Osteocyte (in vitro differentiated cells): ENCODE results near the gene NCOA6. TPM values are rescaled to one million over a fixed set of nuclear protein-coding genes. Genes with fewer than 3 reads are reported as not detected.
A peak's percentile ranks its signal among the peaks of the same experiment; 100 is the strongest.

Experiments used
- DNase-seq: peaks from one replicate; pipeline ENCODE4 v3.0.0; 2021; ENCODE audit warnings: mixed read lengths; ENCODE audit not compliant: unreplicated experiment; ENCODE audit errors: extremely low spot score
- H3K27ac Mint-ChIP-seq: one replicate; pipeline ENCODE4 v1.8.0; 2021; ENCODE audit warnings: mild to moderate bottlenecking, mixed read lengths; ENCODE audit not compliant: unreplicated experiment
- H3K27me3 Mint-ChIP-seq: one replicate; pipeline ENCODE4 v1.8.0; 2021; ENCODE audit warnings: mixed read lengths; ENCODE audit not compliant: unreplicated experiment
- H3K36me3 Mint-ChIP-seq: one replicate; pipeline ENCODE4 v1.8.0; 2021; ENCODE audit warnings: mixed read lengths; ENCODE audit not compliant: unreplicated experiment
- H3K4me1 Mint-ChIP-seq: one replicate; pipeline ENCODE4 v1.8.0; 2021; ENCODE audit warnings: mixed read lengths; ENCODE audit not compliant: unreplicated experiment
- H3K4me3 Mint-ChIP-seq: one replicate; pipeline ENCODE4 v1.8.0; 2021; ENCODE audit warnings: mild to moderate bottlenecking, moderate library complexity, mixed read lengths; ENCODE audit not compliant: unreplicated experiment
- H3K9me3 Mint-ChIP-seq: one replicate; pipeline ENCODE4 v1.8.0; 2021; ENCODE audit warnings: mixed read lengths; ENCODE audit not compliant: unreplicated experiment
- total RNA-seq: library from RNA; stranded (reverse); gene quantifications from 2 replicates; pipeline ENCODE4 v1.2.1, GENCODE V29; 2021
- TF ChIP-seq, protein P1 (sequence below): fragments of 200-600 bp; sonication (generic); IDR thresholded peaks from 2 replicates; pipeline ENCODE4 v1.5.0; 2021; ENCODE audit warnings: antibody characterized with exemption, mild to moderate bottlenecking, moderate library complexity

The NCOA6 gene
- total RNA-seq, 1 donor from 2014 or later, result 33.4 TPM

DNA sequence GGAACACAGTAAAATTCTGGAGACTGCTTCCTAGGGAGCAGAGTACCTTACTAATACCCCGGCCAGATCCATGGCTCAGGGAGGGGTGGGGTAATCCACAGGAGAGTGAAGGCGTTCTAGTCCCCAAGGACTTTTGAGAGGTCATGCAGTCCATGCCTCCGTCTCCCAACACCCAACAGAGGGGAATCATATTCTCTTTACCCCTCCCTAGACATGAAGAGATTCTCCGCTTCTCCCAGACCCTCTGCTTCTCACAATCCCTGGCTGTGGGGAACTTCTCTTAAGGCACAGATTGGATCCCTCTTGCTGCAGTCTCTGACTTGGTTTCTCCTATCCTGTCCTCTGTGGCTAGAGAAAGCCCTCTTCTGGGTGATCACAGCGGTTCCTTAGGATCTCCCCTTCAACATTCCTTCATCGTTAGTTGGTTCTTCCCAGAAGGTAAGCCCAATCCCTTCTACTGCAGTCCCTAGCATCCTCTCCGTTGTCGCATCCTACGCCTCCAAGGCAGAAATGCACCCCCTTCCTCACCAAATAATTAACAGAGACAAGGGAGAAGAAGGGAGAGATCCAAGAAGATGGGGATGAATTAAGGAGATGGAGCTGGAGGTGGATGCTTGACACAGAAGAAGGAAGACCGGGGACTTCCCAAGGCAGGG is 46.6 kb upstream of the NCOA6 start:
- Mint-ChIP-seq H3K27ac (peak overlapping the region; percentile 67), H3K9me3 (no peaks in the 10 kb centered on the region), H3K4me3 (peak overlapping the region; percentile 84), H3K4me1 (peaks cover 38% of the 10 kb centered on the region), H3K36me3 (no peaks in the 10 kb centered on the region), H3K27me3 (no peaks in the 10 kb centered on the region)
- TF ChIP-seq, protein P1, sequence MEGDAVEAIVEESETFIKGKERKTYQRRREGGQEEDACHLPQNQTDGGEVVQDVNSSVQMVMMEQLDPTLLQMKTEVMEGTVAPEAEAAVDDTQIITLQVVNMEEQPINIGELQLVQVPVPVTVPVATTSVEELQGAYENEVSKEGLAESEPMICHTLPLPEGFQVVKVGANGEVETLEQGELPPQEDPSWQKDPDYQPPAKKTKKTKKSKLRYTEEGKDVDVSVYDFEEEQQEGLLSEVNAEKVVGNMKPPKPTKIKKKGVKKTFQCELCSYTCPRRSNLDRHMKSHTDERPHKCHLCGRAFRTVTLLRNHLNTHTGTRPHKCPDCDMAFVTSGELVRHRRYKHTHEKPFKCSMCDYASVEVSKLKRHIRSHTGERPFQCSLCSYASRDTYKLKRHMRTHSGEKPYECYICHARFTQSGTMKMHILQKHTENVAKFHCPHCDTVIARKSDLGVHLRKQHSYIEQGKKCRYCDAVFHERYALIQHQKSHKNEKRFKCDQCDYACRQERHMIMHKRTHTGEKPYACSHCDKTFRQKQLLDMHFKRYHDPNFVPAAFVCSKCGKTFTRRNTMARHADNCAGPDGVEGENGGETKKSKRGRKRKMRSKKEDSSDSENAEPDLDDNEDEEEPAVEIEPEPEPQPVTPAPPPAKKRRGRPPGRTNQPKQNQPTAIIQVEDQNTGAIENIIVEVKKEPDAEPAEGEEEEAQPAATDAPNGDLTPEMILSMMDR, result no peak
- DNase-seq, result no peak

DNA sequence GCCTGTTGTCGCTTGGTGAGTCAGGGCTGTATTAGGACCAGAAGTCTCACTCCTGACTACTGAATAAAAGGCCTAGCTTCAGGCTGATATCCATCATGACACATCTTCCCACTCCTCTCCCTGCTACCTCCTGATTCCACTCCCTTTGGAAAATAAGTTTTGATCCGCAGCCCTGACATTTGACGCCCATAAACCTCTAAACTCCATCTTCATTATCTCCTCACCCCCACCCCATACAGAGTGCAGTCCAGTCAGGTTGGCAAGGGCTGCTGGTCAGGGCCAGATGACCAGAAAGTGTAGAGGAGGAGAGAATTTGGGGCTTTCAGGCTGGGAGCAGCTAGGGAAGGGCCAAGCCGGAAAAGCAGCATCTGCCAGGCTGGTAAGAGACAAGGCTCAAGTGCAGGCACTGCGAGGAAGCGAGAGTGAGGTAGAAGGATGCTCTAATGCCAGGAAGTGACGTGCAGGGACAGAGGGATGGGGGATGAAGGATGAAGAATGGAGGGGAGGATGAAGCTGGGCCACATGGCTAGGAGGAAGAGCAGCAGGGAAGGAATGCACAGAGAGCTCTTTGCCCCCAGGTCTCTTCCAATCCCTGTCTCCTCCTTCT is 46.0 kb upstream of the NCOA6 start:
- Mint-ChIP-seq H3K27ac (peak overlapping the region; percentile 35), H3K9me3 (no peaks in the 10 kb centered on the region), H3K27me3 (no peaks in the 10 kb centered on the region), H3K4me3 (peak overlapping the region; percentile 84), H3K4me1 (peaks cover 35% of the 10 kb centered on the region), H3K36me3 (no peaks in the 10 kb centered on the region)
- TF ChIP-seq, protein P1, result no peak
- DNase-seq, result no peak

DNA sequence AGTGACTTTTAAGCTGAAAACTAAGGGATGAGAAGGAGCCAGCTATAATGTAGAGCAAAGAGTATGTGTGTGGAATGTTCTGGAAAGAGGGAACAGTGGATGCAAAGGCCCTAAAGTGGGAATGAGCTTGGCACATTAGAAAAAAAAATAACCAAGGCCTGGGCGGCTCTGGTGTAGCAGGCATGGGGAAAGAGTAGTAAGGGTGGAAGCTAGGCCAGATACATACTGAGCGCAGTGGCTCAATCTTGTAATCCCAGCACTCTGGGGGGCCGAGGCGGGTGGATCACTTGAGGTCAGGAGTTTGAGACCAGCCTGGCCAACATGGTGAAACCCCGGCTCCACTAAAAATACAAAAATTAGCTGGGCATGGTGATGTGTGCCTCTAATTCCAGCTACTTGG is 38.8 kb upstream of the NCOA6 start:
- Mint-ChIP-seq H3K36me3 (peaks cover 5% of the 10 kb centered on the region), H3K27ac (no peak overlapping the region), H3K4me3 (no peak overlapping the region), H3K4me1 (peaks cover 4% of the 10 kb centered on the region), H3K27me3 (no peaks in the 10 kb centered on the region), H3K9me3 (no peaks in the 10 kb centered on the region)
- DNase-seq, result peak; percentile 49
- TF ChIP-seq, protein P1, result no peak

DNA sequence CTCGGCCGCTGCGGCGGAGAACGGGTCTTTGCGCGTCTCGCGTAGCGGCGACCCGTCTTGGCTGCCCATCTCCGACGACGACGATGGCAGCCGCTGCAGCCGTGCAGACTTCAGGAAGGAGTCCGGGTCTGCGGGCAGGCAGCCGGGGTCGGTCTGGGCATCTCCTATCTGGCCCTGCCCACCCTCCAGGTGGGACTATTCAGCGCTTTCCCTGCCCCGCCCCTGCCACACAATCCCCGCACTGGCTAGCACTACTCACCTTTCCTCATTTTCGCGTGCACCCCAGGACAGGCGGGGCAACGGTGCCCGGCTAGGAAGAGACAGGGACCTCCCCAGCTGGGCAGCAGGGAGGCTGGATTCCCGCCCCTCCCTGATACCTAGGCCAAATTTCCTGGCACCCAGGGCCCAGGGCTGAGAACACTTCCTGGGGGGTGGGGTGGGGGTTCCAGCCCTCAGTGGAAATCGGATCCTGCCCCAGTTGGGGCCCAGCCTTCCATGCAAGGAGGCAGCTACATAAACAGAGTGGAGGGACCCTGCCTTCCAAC is 38.0 kb upstream of the NCOA6 start:
- Mint-ChIP-seq H3K36me3 (peaks cover 5% of the 10 kb centered on the region), H3K4me3 (no peak overlapping the region), H3K27ac (no peak overlapping the region), H3K4me1 (peaks cover 4% of the 10 kb centered on the region), H3K27me3 (no peaks in the 10 kb centered on the region), H3K9me3 (no peaks in the 10 kb centered on the region)
- DNase-seq, result peak; percentile 84
- TF ChIP-seq, protein P1, result no peak

DNA sequence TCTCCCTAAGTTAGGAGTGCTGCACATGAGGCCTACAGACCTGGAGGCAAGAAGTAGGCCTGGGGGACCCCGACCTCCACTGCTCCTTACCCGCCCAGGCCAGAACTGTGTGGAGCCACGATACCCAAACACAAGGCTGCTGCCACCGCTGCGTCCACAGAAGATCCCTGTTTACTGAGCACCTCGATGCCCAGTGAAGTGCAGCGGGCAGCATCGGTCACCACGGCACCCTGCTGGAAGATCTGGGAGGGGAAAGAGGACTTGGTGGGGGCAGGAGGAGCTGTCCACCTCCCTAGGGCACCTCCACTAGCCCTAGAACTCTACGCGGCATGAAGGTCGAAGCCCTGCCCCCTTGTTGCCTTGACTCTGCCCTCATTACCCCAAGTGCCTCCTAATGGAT is 37.3 kb upstream of the NCOA6 start:
- no peak overlapping the region for H3K4me3 Mint-ChIP-seq
- no peaks in the 10 kb centered on the region for H3K9me3 Mint-ChIP-seq
- TF ChIP-seq, protein P1, result no peak
- no peaks in the 10 kb centered on the region for H3K27me3 Mint-ChIP-seq
- peaks cover 4% of the 10 kb centered on the region for H3K4me1 Mint-ChIP-seq
- DNase-seq, result peak; percentile 73
- H3K36me3 Mint-ChIP-seq, result peaks cover 7% of the 10 kb centered on the region
- no peak overlapping the region for H3K27ac Mint-ChIP-seq
